Nephron (organoid): ENCODE results near the gene ATF6B.
"Not testable (repeated sequence)": the region's sequence is repeated elsewhere in the genome, so short reads cannot be mapped to it uniquely, and the experiment has no call there.

Source experiments
- H3K27ac Mint-ChIP-seq, 3 experiments: 2 replicates each; pipeline ENCODE4 v1.8.0; 2020; ENCODE audit warnings: mixed read lengths in 3 of 3, mild to moderate bottlenecking in 2 of 3, moderate library complexity in 1 of 3
- H3K27me3 Mint-ChIP-seq: 2 replicates; pipeline ENCODE4 v1.8.0; 2021; ENCODE audit warnings: low read depth, mild to moderate bottlenecking, moderate library complexity, mixed read lengths
- H3K36me3 Mint-ChIP-seq: 2 replicates; pipeline ENCODE4 v1.8.0; 2020; ENCODE audit warnings: low read depth, mixed read lengths
- H3K4me1 Mint-ChIP-seq: 2 replicates; pipeline ENCODE4 v1.8.0; 2020; ENCODE audit warnings: mixed read lengths
- H3K4me3 Mint-ChIP-seq, 3 experiments: 2 replicates each; pipeline ENCODE4 v1.8.0; 2020; ENCODE audit warnings: mild to moderate bottlenecking in 3 of 3, mixed read lengths in 3 of 3, moderate library complexity in 2 of 3
- H3K9me3 Mint-ChIP-seq: 2 replicates; pipeline ENCODE4 v1.8.0; 2020; ENCODE audit warnings: mixed read lengths
- TF ChIP-seq, protein P1 (sequence below), 3 experiments: fragments of 200-600 bp; sonication (generic); IDR thresholded peaks; one replicate each; pipeline ENCODE4 v1.5.0; 2021; ENCODE audit warnings: antibody characterized with exemption in 3 of 3; ENCODE audit not compliant: unreplicated experiment in 3 of 3

Gene ATF6B

DNA sequence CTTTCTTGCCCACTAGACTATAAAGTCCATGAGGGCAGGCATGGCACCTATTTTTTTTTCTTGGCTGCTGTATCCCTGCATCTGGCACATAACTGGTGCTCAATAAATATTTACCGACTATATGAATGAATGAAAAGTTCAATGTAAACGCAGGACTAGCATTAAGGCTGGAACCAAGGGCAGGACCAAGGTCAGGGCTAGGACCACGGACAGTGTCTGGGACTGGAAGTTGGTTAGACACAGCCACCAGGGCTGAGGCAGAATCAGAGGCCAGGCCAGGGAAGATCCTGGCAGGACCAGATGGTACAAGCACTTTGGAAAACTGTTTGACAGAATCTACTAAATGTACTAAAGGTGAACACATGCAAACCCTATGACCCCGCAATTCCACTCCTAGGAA lies 22.6 kb downstream of the ATF6B start:
- peak overlapping the region in 1 of 3 experiments; percentile 50 for H3K27ac Mint-ChIP-seq
- peaks cover 37% of the 10 kb centered on the region for H3K4me1 Mint-ChIP-seq
- H3K27me3 Mint-ChIP-seq, result peaks cover 28% of the 10 kb centered on the region
- TF ChIP-seq, protein P1, sequence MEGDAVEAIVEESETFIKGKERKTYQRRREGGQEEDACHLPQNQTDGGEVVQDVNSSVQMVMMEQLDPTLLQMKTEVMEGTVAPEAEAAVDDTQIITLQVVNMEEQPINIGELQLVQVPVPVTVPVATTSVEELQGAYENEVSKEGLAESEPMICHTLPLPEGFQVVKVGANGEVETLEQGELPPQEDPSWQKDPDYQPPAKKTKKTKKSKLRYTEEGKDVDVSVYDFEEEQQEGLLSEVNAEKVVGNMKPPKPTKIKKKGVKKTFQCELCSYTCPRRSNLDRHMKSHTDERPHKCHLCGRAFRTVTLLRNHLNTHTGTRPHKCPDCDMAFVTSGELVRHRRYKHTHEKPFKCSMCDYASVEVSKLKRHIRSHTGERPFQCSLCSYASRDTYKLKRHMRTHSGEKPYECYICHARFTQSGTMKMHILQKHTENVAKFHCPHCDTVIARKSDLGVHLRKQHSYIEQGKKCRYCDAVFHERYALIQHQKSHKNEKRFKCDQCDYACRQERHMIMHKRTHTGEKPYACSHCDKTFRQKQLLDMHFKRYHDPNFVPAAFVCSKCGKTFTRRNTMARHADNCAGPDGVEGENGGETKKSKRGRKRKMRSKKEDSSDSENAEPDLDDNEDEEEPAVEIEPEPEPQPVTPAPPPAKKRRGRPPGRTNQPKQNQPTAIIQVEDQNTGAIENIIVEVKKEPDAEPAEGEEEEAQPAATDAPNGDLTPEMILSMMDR (IDR thresholded peaks at IDR 0.05; ENCODE audit: unreplicated experiment in 3 of 3), result no peak
- no peaks in the 10 kb centered on the region for H3K36me3 Mint-ChIP-seq
- H3K4me3 Mint-ChIP-seq, result no peak overlapping the region
- no peaks in the 10 kb centered on the region for H3K9me3 Mint-ChIP-seq

DNA sequence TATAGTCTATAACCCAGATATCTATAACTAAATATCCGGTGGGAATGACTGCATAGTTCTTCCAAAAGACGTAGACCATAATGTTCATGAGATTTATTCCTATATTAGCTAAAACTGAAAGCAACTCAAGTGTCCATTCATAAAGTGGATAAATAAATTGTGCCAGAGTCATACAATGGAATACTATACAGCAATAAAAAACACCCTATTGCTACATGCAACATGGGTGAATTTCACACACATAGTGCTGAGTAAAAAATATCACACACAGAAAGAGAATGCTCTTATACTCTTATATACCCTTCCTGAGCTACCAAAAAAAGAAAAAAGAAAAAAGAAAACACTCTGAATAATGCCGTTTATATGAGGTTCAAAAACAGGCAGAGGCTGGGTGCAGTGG lies 25.8 kb downstream of the ATF6B start:
- H3K4me3 Mint-ChIP-seq, result no peak overlapping the region
- TF ChIP-seq, protein P1 (IDR thresholded peaks at IDR 0.05; ENCODE audit: unreplicated experiment in 3 of 3), result no peak
- no peaks in the 10 kb centered on the region for H3K36me3 Mint-ChIP-seq
- H3K27ac Mint-ChIP-seq, result no peak overlapping the region
- H3K4me1 Mint-ChIP-seq, result peaks cover 11% of the 10 kb centered on the region
- H3K9me3 Mint-ChIP-seq, result no peaks in the 10 kb centered on the region
- H3K27me3 Mint-ChIP-seq, result peaks cover 20% of the 10 kb centered on the region

DNA sequence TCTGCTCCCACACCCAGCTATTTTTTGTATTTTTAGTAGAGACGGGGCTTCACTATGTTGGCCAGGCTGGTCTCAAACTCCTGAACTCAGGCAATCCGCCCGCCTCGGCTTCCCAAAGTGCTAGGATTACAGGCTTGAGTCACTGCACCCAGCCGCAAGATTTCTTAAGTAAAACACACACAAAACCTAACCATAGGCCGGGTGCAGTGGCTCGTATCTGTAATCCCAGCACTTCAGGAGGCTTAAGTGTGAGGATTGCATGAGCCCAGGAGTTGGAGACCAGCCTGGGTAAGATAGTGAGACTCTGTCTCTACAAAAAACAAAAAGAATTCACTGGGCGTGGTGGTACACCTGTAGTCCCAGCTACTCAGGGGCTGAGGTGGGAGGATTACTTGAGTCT lies 27.8 kb downstream of the ATF6B start:
- not testable (repeated sequence) for H3K9me3 Mint-ChIP-seq, H3K4me1 Mint-ChIP-seq
- peaks cover 17% of the 10 kb centered on the region for H3K27me3 Mint-ChIP-seq

DNA sequence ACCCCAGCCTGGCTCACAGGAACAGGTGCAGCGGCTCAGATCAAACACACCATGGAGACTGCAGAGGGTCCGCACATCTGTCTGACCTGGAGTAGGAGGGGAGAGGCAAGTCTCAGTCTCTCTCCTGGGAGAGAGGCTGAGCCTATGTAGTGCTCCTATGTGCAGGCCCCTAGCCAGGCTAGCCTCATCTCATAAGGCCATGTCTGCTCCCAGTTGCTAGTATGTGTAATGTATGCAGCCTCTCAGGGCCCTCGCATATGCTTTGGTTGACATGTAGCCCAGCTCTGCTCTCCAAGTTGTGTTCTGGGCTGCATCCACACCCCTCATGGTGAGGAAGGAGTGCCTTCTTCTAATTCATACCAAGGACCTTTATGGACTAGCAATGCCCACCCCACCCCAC lies 30.7 kb downstream of the ATF6B start:
- Mint-ChIP-seq H3K27me3 (peaks cover 9% of the 10 kb centered on the region), H3K4me1 (peaks cover 17% of the 10 kb centered on the region), H3K9me3 (no peaks in the 10 kb centered on the region), H3K4me3 (no peak overlapping the region), H3K36me3 (no peaks in the 10 kb centered on the region), H3K27ac (no peak overlapping the region)
- TF ChIP-seq, protein P1 (IDR thresholded peaks at IDR 0.05; ENCODE audit: unreplicated experiment in 3 of 3), result no peak

More for the DNA sequence above, 27.8 kb downstream of the ATF6B start:
- not testable (repeated sequence) for H3K36me3 Mint-ChIP-seq, H3K27ac Mint-ChIP-seq, H3K4me3 Mint-ChIP-seq

DNA sequence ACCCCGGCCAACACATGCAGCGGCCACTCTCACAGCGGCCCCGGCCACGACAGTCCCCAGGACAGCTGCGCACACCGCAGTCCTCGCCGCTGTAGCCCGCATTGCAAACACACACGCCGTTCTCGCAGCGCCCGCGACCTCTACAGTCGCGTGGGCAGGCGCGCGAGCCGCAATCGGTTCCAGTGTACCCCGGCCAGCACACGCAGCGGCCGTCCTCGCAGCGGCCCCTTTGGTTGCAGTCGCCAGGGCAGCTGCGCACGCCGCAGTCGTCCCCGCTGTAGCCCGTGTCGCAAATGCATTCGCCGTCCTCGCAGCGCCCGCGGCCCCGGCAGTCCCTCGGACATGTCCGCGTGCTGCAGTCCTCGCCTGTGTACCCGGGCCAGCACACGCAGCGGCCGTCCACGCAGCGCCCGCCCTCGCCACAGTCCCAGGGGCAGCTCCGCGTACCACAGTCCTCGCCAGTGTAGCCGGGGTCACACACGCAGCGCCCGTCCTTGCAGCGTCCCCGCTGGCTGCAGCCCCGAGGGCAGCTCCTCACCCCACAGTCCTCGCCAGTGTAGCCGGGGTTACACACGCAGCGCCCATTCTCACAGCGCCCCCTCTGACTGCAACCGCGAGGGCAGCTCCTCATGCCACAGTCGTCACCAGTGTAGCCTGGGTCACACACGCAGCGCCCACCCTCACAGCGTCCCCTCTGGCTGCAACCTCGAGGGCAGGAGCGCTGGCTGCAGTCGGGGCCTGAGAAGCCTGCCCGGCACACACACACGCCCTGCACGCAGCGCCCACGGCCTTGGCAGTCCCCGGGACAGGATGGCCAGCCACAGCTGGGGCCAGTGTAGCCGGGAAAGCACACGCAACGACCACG lies 31.4 kb downstream of the ATF6B start:
- H3K4me3 Mint-ChIP-seq, result no peak overlapping the region
- H3K4me1 Mint-ChIP-seq, result peaks cover 23% of the 10 kb centered on the region
- TF ChIP-seq, protein P1 (IDR thresholded peaks at IDR 0.05; ENCODE audit: unreplicated experiment in 3 of 3), result no peak
- no peak overlapping the region for H3K27ac Mint-ChIP-seq
- no peaks in the 10 kb centered on the region for H3K9me3 Mint-ChIP-seq
- H3K27me3 Mint-ChIP-seq, result peaks cover 6% of the 10 kb centered on the region
- H3K36me3 Mint-ChIP-seq, result no peaks in the 10 kb centered on the region

DNA sequence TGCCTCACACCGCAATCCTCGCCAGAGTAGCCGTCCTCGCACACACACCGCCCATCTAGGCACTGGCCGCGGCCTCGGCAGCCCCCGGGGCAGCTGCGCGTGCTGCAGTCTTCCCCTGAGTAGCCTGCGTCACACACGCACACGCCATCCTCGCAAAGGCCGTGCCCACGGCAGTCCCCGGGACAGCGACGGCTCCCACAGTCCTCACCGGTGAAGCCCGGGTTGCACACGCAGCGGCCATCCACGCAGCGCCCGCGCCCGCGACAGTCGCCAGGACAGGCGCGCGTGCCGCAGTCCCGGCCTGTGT lies 32.0 kb downstream of the ATF6B start:
- Mint-ChIP-seq H3K9me3 (no peaks in the 10 kb centered on the region), H3K27ac (no peak overlapping the region), H3K4me3 (no peak overlapping the region), H3K36me3 (no peaks in the 10 kb centered on the region), H3K27me3 (peaks cover 6% of the 10 kb centered on the region), H3K4me1 (peaks cover 23% of the 10 kb centered on the region)
- TF ChIP-seq, protein P1 (IDR thresholded peaks at IDR 0.05; ENCODE audit: unreplicated experiment in 3 of 3), result no peak
